GM18909 (cell line): ENCODE results near the gene NLRP13.
"Not testable (repeated sequence)": the region's sequence is repeated elsewhere in the genome, so short reads cannot be mapped to it uniquely, and the experiment has no call there.

Experiments used
- ATAC-seq: cut with Tn5 transposase; IDR thresholded peaks from one replicate; pipeline ENCODE4 v1.9.1; 2021; ENCODE audit warnings: mild to moderate bottlenecking; ENCODE audit not compliant: unreplicated experiment, poor library complexity

NLRP13 gene

GRCh38 chr19:55931936-55932386 is at the start of gene NLRP13:
TSS of gene NLRP13 (minus strand) at chr19:55932336. CDS start at chr19:55932311, 25 bp downstream.
- no peak for ATAC-seq

- ATAC-seq = no peak
These were observed 48.3 kb upstream of the NLRP13 start for GRCh38 chr19:55980415-55980814.

- ATAC-seq = no peak
These were observed 41.8 kb upstream of the NLRP13 start for GRCh38 chr19:55973982-55974381.

- ATAC-seq = no peak
These were observed 30.1 kb upstream of the NLRP13 start for GRCh38 chr19:55962186-55962585.

- ATAC-seq = no peak
These were observed 28.0 kb upstream of the NLRP13 start for GRCh38 chr19:55959996-55960675.

GRCh38 chr19:55958356-55958755 is 26.2 kb upstream of the NLRP13 start:
- ATAC-seq = no peak

- no peak for ATAC-seq
These were observed 24.3 kb upstream of the NLRP13 start for GRCh38 chr19:55956431-55956830.

- not testable (repeated sequence) for ATAC-seq
These were observed 18.4 kb upstream of the NLRP13 start for GRCh38 chr19:55950566-55950965.

- ATAC-seq = no peak
These were observed 15.4 kb upstream of the NLRP13 start, which contains the start of gene NLRP8 for GRCh38 chr19:55947532-55947931. TSS of gene NLRP8 (plus strand) at chr19:55947832.

GRCh38 chr19:55940306-55940705 is 8.2 kb upstream of the NLRP13 start:
- no peak for ATAC-seq

- ATAC-seq = no peak
These were observed 7.1 kb upstream of the NLRP13 start for GRCh38 chr19:55939206-55939605.

GRCh38 chr19:55935206-55935605 is 3.1 kb upstream of the NLRP13 start:
- ATAC-seq = no peak

- no peak for ATAC-seq
These were observed 1.1 kb downstream of the NLRP13 start for GRCh38 chr19:55930996-55931515.

- not testable (repeated sequence) for ATAC-seq
These were observed 2.9 kb downstream of the NLRP13 start for GRCh38 chr19:55929258-55929657.

- no peak for ATAC-seq
These were observed 4.1 kb downstream of the NLRP13 start for GRCh38 chr19:55927991-55928390.

- ATAC-seq = no peak
These were observed 8.6 kb downstream of the NLRP13 start for GRCh38 chr19:55923556-55923955.

GRCh38 chr19:55913643-55914268 is 18.4 kb downstream of the NLRP13 start:
- no peak for ATAC-seq

GRCh38 chr19:55912916-55913315 is 19.2 kb downstream of the NLRP13 start:
- ATAC-seq = no peak

GRCh38 chr19:55909801-55910200 is 22.3 kb downstream of the NLRP13 start:
- no peak for ATAC-seq

GRCh38 chr19:55907746-55908145 is 24.4 kb downstream of the NLRP13 start:
- no peak for ATAC-seq

- ATAC-seq = no peak
These were observed 24.9 kb downstream of the NLRP13 start for GRCh38 chr19:55907286-55907685.
